ENCODE results near the gene FDX1. TPM values are rescaled to one million over a fixed set of nuclear protein-coding genes. Genes with fewer than 3 reads are reported as not detected.

Gene FDX1
- total RNA-seq, 2 donors from 2014 or later = 12.8 to 21.2 TPM

GRCh38 chr11:110512026-110512425 lies 82.3 kb downstream of the FDX1 start:
- Histone ChIP-seq H3K36me3 (no peaks in the 10 kb centered on the region), H3K27ac (no peak overlapping the region), H3K9me3 (no peaks in the 10 kb centered on the region), H3K4me3 (no peak overlapping the region), H3K27me3 (replicated peaks; ENCODE audit: insufficient read depth) (no peaks in the 10 kb centered on the region), H3K4me1 (replicated peaks) (no peaks in the 10 kb centered on the region)
- TF ChIP-seq CTCF (IDR thresholded peaks at IDR 0.05) = no peak
- no peak for TF ChIP-seq POLR2AphosphoS5 (IDR thresholded peaks at IDR 0.05)
- TF ChIP-seq POLR2A (IDR thresholded peaks at IDR 0.05) = no peak
- WGBS = 78% methylated on average over 1 of the region's 1 CpG
- DNase-seq (ENCODE audit: low spot score) = no peak
- intact Hi-C loops (cut with DNase I) = no loop called here

- Histone ChIP-seq H3K36me3 (no peaks in the 10 kb centered on the region), H3K4me1 (replicated peaks) (no peaks in the 10 kb centered on the region), H3K27me3 (replicated peaks; ENCODE audit: insufficient read depth) (no peaks in the 10 kb centered on the region), H3K9me3 (no peaks in the 10 kb centered on the region), H3K4me3 (no peak overlapping the region), H3K27ac (no peak overlapping the region)
- no peak for DNase-seq (ENCODE audit: low spot score)
- 71% methylated on average over 12 of the region's 12 CpGs for WGBS
- TF ChIP-seq POLR2A (IDR thresholded peaks at IDR 0.05) (no peak), CTCF (IDR thresholded peaks at IDR 0.05) (no peak), POLR2AphosphoS5 (IDR thresholded peaks at IDR 0.05) (no peak)
- intact Hi-C loops (cut with DNase I) = no loop called here
These were observed 83.6 kb downstream of the FDX1 start for GRCh38 chr11:110513259-110513801.

GRCh38 chr11:110513846-110514437 lies 84.2 kb downstream of the FDX1 start:
- H3K4me1 ChIP-seq (replicated peaks) = no peaks in the 10 kb centered on the region
- intact Hi-C loops (cut with DNase I) = no loop called here
- H3K27ac ChIP-seq = no peak overlapping the region
- no peaks in the 10 kb centered on the region for H3K9me3 ChIP-seq
- H3K27me3 ChIP-seq (replicated peaks; ENCODE audit: insufficient read depth) = no peaks in the 10 kb centered on the region
- TF ChIP-seq CTCF (IDR thresholded peaks at IDR 0.05) (no peak), POLR2A (IDR thresholded peaks at IDR 0.05) (no peak), POLR2AphosphoS5 (IDR thresholded peaks at IDR 0.05) (no peak)
- 78% methylated on average over 13 of the region's 13 CpGs for WGBS
- no peak for DNase-seq (ENCODE audit: low spot score)
- no peak overlapping the region for H3K4me3 ChIP-seq
- H3K36me3 ChIP-seq = no peaks in the 10 kb centered on the region

Other genes with a start within 250 kb of the FDX1 start
- gene RDX, start 133.3 kb upstream of the FDX1 start, total RNA-seq = 100 to 1,000 TPM in 1 of 2 donors, 10 to 100 TPM in 1; 45.4 to 136 TPM